Measurements from ENCODE around the gene BIRC6. TPM values are rescaled to one million over a fixed set of nuclear protein-coding genes. Genes with fewer than 3 reads are reported as not detected.

Gene BIRC6
- total RNA-seq, 1 donor from 2014 or later: 73.0 TPM

DNA sequence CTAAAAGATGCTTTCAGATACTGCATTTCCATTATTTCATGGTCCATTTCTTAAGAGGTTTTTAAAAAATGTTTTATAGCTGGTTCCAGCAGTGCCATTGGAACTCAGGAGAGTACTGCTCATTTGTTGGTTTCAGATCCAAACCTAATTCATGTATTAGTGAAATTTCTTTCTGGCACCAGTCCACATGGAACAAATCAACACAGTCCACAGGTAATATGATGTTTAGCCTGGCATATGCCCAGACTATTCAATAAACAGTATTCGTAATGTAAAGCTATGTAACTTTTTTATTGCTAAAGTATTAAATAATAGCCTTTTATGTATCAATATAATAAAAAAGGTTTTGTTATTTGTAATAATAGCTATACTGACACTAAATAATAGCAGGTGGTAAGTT, 134.5 kb downstream of the BIRC6 start:
- TF ChIP-seq, protein P1, sequence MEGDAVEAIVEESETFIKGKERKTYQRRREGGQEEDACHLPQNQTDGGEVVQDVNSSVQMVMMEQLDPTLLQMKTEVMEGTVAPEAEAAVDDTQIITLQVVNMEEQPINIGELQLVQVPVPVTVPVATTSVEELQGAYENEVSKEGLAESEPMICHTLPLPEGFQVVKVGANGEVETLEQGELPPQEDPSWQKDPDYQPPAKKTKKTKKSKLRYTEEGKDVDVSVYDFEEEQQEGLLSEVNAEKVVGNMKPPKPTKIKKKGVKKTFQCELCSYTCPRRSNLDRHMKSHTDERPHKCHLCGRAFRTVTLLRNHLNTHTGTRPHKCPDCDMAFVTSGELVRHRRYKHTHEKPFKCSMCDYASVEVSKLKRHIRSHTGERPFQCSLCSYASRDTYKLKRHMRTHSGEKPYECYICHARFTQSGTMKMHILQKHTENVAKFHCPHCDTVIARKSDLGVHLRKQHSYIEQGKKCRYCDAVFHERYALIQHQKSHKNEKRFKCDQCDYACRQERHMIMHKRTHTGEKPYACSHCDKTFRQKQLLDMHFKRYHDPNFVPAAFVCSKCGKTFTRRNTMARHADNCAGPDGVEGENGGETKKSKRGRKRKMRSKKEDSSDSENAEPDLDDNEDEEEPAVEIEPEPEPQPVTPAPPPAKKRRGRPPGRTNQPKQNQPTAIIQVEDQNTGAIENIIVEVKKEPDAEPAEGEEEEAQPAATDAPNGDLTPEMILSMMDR (IDR thresholded peaks at IDR 0.05; ENCODE audit: insufficient read depth, low read length, poor library complexity, severe bottlenecking): no peak
- H3K27me3 ChIP-seq (ENCODE audit: control insufficient read depth, insufficient read depth, low read length): no peaks in the 10 kb centered on the region
- no peak overlapping the region for H3K4me3 ChIP-seq (ENCODE audit: low read depth, low read length)
- no peak for DNase-seq (ENCODE audit: low read depth)
- H3K36me3 ChIP-seq (ENCODE audit: control insufficient read depth, insufficient read depth, low read length): no peaks in the 10 kb centered on the region

DNA sequence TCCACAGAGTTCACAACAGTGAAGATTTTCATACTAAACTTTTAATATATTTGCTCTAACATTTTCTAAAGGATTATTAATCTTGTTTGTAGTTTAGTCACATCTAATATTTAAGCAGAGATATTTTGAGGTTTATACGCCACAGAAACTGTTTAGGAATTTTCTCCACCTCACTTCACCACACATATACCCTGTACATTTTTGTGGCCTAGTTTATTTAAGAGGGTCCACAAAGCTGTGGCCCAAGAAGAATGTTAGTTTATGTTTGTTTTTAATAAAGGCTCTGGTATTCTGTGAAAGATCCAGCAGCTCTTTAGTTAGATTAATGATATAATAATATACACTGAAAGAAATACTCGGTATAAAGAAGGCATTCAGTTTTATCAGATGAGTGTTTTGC, 138.3 kb downstream of the BIRC6 start:
- no peak for DNase-seq (ENCODE audit: low read depth)
- Histone ChIP-seq H3K4me3 (ENCODE audit: low read depth, low read length) (no peak overlapping the region), H3K36me3 (ENCODE audit: control insufficient read depth, insufficient read depth, low read length) (no peaks in the 10 kb centered on the region), H3K27me3 (ENCODE audit: control insufficient read depth, insufficient read depth, low read length) (no peaks in the 10 kb centered on the region)
- TF ChIP-seq, protein P1 (IDR thresholded peaks at IDR 0.05; ENCODE audit: insufficient read depth, low read length, poor library complexity, severe bottlenecking): no peak

DNA sequence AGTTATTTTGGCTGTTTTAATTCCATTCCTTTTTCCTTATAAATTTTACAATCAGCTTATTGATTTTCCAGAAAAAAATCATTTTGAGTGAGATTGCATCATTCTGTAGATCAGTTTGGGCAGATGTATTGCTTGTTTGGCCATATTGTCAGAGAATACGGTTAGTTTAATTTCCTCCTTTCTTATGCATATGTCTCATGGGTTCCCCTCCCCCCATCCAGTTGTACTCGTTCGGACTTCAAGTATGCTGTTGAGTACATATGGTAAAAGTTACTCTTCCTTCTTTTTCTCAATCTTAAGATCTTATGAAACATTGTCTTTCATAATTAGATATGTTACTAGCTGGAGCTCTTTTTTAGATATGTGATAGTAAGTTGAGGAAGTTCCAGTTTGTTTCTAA, 139.8 kb downstream of the BIRC6 start:
- no peaks in the 10 kb centered on the region for H3K36me3 ChIP-seq (ENCODE audit: control insufficient read depth, insufficient read depth, low read length)
- no peak overlapping the region for H3K4me3 ChIP-seq (ENCODE audit: low read depth, low read length)
- H3K27me3 ChIP-seq (ENCODE audit: control insufficient read depth, insufficient read depth, low read length): no peaks in the 10 kb centered on the region
- DNase-seq (ENCODE audit: low read depth): no peak
- TF ChIP-seq, protein P1 (IDR thresholded peaks at IDR 0.05; ENCODE audit: insufficient read depth, low read length, poor library complexity, severe bottlenecking): no peak

DNA sequence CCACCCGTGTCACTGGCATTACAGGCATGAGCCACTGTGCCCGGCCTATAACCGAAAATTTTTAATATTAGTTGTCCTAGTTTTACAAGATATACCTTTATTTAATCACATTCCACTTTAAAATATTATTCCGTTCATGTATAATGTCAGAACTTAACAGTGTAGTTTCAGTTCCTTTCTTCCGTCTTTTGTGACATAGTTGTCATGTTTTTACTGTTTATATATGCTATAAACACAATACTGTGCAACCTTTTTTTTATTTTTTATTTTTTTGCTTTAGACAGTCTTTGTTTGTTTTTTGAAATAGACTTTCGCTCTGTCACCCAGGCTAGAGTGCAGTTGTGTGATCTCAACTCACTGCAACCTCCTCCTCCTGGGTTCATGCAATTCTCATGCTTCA, 141.5 kb downstream of the BIRC6 start:
- no peak for DNase-seq (ENCODE audit: low read depth)
- Histone ChIP-seq H3K27me3 (ENCODE audit: control insufficient read depth, insufficient read depth, low read length) (no peaks in the 10 kb centered on the region), H3K4me3 (ENCODE audit: low read depth, low read length) (no peak overlapping the region), H3K36me3 (ENCODE audit: control insufficient read depth, insufficient read depth, low read length) (no peaks in the 10 kb centered on the region)
- TF ChIP-seq, protein P1 (IDR thresholded peaks at IDR 0.05; ENCODE audit: insufficient read depth, low read length, poor library complexity, severe bottlenecking): no peak

DNA sequence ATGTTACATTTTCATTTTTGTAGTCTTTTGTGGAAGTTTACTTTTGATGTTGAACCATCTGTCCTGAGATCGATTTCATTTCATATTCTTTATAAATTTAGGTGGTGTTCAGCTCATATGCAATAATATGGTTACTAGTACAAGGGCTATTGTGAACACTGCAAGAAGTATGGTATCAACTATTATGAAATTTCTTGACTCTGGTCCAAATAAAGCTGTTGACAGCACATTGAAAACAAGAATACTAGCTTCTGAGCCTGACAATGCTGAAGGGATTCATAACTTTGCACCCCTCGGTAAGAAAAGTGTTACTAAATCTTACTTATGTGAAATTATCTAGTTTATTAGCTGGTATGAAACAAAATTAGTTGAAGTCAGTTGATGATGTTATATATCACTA, 146.1 kb downstream of the BIRC6 start:
- H3K4me3 ChIP-seq (ENCODE audit: low read depth, low read length): no peak overlapping the region
- DNase-seq (ENCODE audit: low read depth): no peak
- H3K36me3 ChIP-seq (ENCODE audit: control insufficient read depth, insufficient read depth, low read length): no peaks in the 10 kb centered on the region
- TF ChIP-seq, protein P1 (IDR thresholded peaks at IDR 0.05; ENCODE audit: insufficient read depth, low read length, poor library complexity, severe bottlenecking): no peak
- H3K27me3 ChIP-seq (ENCODE audit: control insufficient read depth, insufficient read depth, low read length): no peaks in the 10 kb centered on the region

DNA sequence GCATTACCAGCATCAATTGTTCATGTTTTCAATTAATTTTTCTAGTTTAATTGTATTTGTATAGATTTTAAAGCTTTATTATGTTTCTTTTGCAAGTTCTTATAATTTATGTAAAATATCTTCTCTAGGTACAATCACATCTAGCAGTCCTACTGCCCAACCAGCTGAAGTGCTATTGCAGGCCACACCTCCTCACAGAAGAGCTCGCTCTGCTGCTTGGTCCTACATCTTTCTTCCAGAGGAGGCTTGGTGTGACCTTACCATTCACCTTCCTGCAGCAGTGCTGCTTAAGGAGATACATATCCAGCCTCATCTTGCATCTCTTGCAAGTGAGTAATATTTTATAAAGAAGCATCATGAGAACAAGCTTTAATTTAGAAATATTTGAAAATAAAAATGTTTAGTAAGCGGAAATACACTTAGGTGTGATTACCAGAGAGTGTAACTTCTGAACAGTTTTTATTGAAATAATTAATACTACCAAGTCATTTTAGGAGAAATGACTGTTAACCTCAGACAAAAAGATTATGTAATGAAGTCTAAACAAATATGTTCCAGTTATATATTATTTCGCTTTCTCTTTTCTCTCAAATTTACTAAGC, 148.2 kb downstream of the BIRC6 start:
- TF ChIP-seq, protein P1 (IDR thresholded peaks at IDR 0.05; ENCODE audit: insufficient read depth, low read length, poor library complexity, severe bottlenecking): no peak
- Histone ChIP-seq H3K27me3 (ENCODE audit: control insufficient read depth, insufficient read depth, low read length) (no peaks in the 10 kb centered on the region), H3K4me3 (ENCODE audit: low read depth, low read length) (no peak overlapping the region), H3K36me3 (ENCODE audit: control insufficient read depth, insufficient read depth, low read length) (no peaks in the 10 kb centered on the region)
- no peak for DNase-seq (ENCODE audit: low read depth)
